Mammary epithelial cell (primary cell): ENCODE data around the gene PPIP5K1.
"Not testable (repeated sequence)": the region's sequence is repeated elsewhere in the genome, so short reads cannot be mapped to it uniquely, and the experiment has no call there.

Experiments used
- EZH2 ChIP-seq: IDR thresholded peaks from 2 replicates; pipeline ENCODE4 v1.6.1; 2012; ENCODE audit warnings: low read length, inconsistent platforms, borderline replicate concordance
- TF ChIP-seq, protein P1 (sequence below), 2 donors: IDR thresholded peaks in 1 of 2; conservative IDR thresholded peaks in 1 of 2; 2 replicates each; pipeline ENCODE4 v1.5.1; 2011 to 2012; ENCODE audit warnings: inconsistent platforms in 2 of 2, low read length in 2 of 2, mild to moderate bottlenecking in 2 of 2, control low read depth in 1 of 2, low read depth in 1 of 2; ENCODE audit not compliant: insufficient read depth in 1 of 2; ENCODE audit errors: extremely low read depth in 1 of 2

GRCh38 chr15:43618700-43619099 is 28.7 kb upstream of the PPIP5K1 start, which contains the start of gene STRC:
- TF ChIP-seq EZH2, result not testable (repeated sequence)
- TF ChIP-seq, protein P1, sequence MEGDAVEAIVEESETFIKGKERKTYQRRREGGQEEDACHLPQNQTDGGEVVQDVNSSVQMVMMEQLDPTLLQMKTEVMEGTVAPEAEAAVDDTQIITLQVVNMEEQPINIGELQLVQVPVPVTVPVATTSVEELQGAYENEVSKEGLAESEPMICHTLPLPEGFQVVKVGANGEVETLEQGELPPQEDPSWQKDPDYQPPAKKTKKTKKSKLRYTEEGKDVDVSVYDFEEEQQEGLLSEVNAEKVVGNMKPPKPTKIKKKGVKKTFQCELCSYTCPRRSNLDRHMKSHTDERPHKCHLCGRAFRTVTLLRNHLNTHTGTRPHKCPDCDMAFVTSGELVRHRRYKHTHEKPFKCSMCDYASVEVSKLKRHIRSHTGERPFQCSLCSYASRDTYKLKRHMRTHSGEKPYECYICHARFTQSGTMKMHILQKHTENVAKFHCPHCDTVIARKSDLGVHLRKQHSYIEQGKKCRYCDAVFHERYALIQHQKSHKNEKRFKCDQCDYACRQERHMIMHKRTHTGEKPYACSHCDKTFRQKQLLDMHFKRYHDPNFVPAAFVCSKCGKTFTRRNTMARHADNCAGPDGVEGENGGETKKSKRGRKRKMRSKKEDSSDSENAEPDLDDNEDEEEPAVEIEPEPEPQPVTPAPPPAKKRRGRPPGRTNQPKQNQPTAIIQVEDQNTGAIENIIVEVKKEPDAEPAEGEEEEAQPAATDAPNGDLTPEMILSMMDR (conservative IDR thresholded peaks at IDR 0.05 in 1 of 2, IDR thresholded peaks at IDR 0.05 in 1 of 2; ENCODE audit: extremely low read depth in 1 of 2, insufficient read depth in 1 of 2, low read depth in 1 of 2, low read length in 2 of 2), result not testable (repeated sequence)
